Measurements from ENCODE around the gene RTL10.

The RTL10 gene

GRCh38 chr22:19873960-19874306 lies 19.3 kb upstream of the RTL10 start:
- Histone ChIP-seq H3K27me3 (ENCODE audit: insufficient read depth, poor library complexity, severe bottlenecking) (no peaks in the 10 kb centered on the region), H3K4me1 (ENCODE audit: insufficient read depth, poor library complexity, severe bottlenecking) (peaks cover 20% of the 10 kb centered on the region), H3K4me3 (ENCODE audit: severe bottlenecking) (no peak overlapping the region), H3K36me3 (ENCODE audit: low read depth) (peaks cover 6% of the 10 kb centered on the region; the same call in 1 of the 2 replicates), H3K27ac (ENCODE audit: poor library complexity, severe bottlenecking) (peak overlapping the region; percentile 98), H3K9me3 (ENCODE audit: severe bottlenecking) (no peaks in the 10 kb centered on the region)
- peak; percentile 4; the same call in 1 of the 3 replicates for ATAC-seq (ENCODE audit: low read depth)
- peak; percentile 60 for DNase-seq (ENCODE audit: low spot score)
- no peak for TF ChIP-seq CTCF (IDR thresholded peaks at IDR 0.05; ENCODE audit: poor library complexity, severe bottlenecking)

GRCh38 chr22:19873138-19873959 lies 18.7 kb upstream of the RTL10 start:
- peak; percentile 58 for DNase-seq (ENCODE audit: low spot score)
- ATAC-seq (ENCODE audit: low read depth) = no peak
- Histone ChIP-seq H3K36me3 (ENCODE audit: low read depth) (peaks cover 6% of the 10 kb centered on the region; the same call in 1 of the 2 replicates), H3K9me3 (ENCODE audit: severe bottlenecking) (peaks cover under 1% of the 10 kb centered on the region), H3K27ac (ENCODE audit: poor library complexity, severe bottlenecking) (peak overlapping the region; percentile 98), H3K27me3 (ENCODE audit: insufficient read depth, poor library complexity, severe bottlenecking) (no peaks in the 10 kb centered on the region), H3K4me3 (ENCODE audit: severe bottlenecking) (no peak overlapping the region), H3K4me1 (ENCODE audit: insufficient read depth, poor library complexity, severe bottlenecking) (peaks cover 22% of the 10 kb centered on the region)
- TF ChIP-seq CTCF (IDR thresholded peaks at IDR 0.05; ENCODE audit: poor library complexity, severe bottlenecking) = no peak

- no peaks in the 10 kb centered on the region for H3K27me3 ChIP-seq (ENCODE audit: insufficient read depth, poor library complexity, severe bottlenecking)
- peak; percentile 44 for DNase-seq (ENCODE audit: low spot score)
- TF ChIP-seq CTCF (IDR thresholded peaks at IDR 0.05; ENCODE audit: poor library complexity, severe bottlenecking) = no peak
- no peak for ATAC-seq (ENCODE audit: low read depth)
- peaks cover 4% of the 10 kb centered on the region for H3K9me3 ChIP-seq (ENCODE audit: severe bottlenecking)
- H3K4me1 ChIP-seq (ENCODE audit: insufficient read depth, poor library complexity, severe bottlenecking) = peaks cover 22% of the 10 kb centered on the region
- H3K27ac ChIP-seq (ENCODE audit: poor library complexity, severe bottlenecking) = no peak overlapping the region
- no peak overlapping the region for H3K4me3 ChIP-seq (ENCODE audit: severe bottlenecking)
- H3K36me3 ChIP-seq (ENCODE audit: low read depth) = peaks cover 6% of the 10 kb centered on the region; the same call in 1 of the 2 replicates
These were observed 18.1 kb upstream of the RTL10 start for GRCh38 chr22:19872779-19873137.

- TF ChIP-seq CTCF (IDR thresholded peaks at IDR 0.05; ENCODE audit: poor library complexity, severe bottlenecking) = no peak
- peaks cover 4% of the 10 kb centered on the region for H3K9me3 ChIP-seq (ENCODE audit: severe bottlenecking)
- H3K4me3 ChIP-seq (ENCODE audit: severe bottlenecking) = no peak overlapping the region
- H3K27me3 ChIP-seq (ENCODE audit: insufficient read depth, poor library complexity, severe bottlenecking) = no peaks in the 10 kb centered on the region
- ATAC-seq (ENCODE audit: low read depth) = no peak
- DNase-seq (ENCODE audit: low spot score) = peak; percentile 60
- H3K36me3 ChIP-seq (ENCODE audit: low read depth) = peaks cover 6% of the 10 kb centered on the region; the same call in 1 of the 2 replicates
- no peak overlapping the region for H3K27ac ChIP-seq (ENCODE audit: poor library complexity, severe bottlenecking)
- peaks cover 22% of the 10 kb centered on the region for H3K4me1 ChIP-seq (ENCODE audit: insufficient read depth, poor library complexity, severe bottlenecking)
These were observed 17.4 kb upstream of the RTL10 start for GRCh38 chr22:19871845-19872778.
